SHP77 (cell line): Measurements from ENCODE around the gene SMOC1.

Experiments used
- DNase-seq, 2 experiments: peaks; one replicate each; lab custom pipeline; 2025; lab: John Stamatoyannopoulos, UW

The SMOC1 gene

DNA sequence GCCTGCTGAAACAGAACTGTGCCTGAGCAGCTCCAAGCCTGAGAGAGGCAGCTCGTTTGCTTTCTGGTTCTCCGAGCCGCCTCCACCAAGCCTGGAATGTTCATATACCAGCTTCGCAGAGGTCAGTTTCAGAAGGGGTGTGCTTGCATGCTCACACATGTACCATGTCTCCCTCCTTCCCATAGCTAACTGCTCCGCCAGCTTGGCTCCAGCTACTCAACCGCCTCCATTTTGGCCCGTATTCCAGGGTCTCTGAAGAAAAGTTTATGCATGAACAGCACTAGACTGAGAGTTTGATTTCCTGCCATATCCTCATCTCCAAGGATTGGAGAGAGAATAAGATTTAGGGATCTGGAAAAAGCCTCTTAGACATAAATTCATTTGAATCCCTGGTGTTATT, 103.7 kb downstream of the SMOC1 start:
- no peak for DNase-seq

DNA sequence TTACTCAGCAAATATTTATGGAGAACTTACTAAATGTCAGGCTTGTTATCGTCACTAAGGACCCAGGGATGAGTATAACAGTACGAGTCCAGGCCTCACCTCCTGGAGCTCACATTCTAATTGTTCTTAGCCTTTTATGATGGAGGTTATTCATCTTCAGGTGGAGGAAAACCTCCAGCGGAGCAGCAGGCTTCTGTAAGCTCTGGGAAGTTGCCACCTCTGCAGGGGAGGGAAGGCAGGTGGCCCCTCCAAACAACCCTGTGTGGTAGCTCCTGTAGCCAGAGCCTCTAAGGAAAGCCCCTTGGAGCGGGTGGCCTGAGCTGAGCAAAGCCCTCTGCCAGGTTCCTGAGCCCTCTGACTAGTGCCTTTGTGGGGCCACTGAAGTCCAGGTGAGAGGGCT, 104.1 kb downstream of the SMOC1 start:
- DNase-seq: no peak

DNA sequence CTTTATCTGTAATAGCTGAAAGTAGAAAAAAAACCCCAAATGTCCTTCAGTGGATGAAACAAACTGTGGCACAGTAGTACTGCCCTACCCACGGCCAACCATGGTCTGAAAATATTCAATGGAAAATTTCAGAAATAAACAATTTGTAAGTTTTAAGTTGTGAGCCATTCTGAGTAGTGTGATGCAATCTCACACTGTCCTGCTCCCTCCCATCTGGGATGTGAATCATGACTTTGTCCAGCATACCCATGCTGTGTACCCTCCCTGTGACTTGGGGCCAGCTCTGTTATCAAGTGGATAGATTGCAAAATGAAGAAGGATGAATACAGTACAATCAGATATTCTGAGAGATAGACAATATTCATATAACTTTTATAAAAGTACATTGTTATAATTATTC, 106.2 kb downstream of the SMOC1 start:
- no peak for DNase-seq

DNA sequence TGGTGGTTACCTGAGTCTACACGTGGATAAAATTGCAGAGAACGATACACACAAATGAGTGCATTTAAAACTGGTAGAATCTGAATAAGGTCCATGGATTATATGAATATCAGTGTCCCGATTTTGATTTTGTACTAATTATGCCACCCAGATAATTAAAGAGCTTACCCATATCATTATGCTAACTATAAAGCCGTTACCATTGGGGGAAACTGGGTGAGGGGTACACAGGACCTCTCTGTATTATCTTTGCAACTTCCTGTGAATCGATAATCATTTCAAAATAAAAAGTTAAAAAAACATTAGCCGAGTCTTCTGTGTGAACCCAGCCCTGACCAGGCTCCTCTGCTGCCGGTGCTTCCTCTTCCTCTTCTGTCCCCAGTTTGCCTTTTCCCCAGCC, 107.1 kb downstream of the SMOC1 start:
- no peak for DNase-seq

DNA sequence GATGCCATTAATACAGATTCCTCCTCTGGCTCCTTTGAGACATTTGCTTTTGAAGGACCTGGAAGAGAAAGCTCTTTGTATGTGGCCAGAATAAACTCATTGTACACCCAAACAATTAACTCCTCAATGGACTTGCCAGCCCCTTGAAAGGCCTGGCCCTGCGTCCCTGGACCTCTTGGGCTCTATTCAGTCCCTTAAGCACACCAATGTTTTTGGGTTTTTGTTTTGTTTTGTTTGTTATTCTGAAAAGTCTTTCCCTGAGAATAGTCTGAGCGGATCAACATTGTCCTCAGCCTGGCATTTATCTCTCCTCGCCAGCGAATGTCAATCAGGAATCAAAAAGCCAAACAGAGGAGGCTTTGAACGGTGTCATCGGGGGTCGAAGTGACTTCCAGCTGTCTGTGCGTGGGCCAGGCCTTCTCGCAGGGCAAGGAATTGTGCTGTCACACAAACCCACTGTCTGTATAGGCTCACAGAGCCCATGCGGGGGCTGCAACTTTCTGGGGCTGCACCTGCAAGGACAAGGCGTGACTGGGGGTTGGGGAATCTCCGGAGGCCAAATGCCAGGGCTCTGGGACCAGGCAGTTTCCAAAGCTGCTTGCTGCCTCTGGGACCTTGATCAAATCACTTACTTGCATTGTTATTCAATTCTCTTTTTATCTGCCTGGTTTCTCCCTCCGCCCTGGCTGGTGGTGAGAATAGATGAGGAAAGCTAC, 108.3 kb downstream of the SMOC1 start:
- no peak for DNase-seq

DNA sequence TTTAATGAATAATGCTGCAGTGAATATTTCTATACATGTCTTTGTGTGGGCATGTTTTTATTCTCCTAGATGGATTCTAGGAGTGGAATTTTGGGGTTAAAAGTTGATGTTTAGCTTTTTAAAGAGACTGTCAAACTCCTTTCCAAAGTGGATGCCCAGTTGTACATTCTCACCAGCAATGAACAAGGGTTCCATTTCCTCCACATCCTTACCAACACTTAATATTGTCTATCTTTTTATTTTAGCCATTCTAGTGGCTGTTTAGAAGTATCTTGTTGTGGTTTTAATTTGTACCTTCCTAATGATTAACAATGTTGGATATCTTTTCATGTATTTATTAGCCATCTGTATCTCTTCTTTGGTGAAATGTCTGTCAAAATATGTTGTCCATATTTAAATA, 109.8 kb downstream of the SMOC1 start:
- DNase-seq: no peak

DNA sequence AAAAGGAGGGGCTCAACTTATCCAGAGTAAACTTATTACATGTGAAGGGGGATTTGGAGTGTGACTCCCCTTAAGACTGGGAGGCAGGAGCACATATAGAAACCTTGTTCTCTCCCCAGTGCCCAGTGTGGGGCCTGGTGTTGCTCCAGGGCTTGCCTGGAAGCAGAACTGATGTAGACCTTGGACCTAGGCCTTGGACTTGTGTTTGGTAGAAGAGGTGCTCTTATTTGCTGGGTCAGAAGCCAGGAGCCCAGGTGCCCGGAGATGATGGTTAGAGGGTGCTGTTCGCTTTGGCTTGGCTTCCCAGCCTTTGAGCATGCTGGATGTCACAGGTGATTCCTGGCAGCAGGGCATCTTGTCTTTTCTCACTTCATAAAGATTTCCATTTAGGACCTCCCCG, 110.4 kb downstream of the SMOC1 start:
- no peak for DNase-seq

DNA sequence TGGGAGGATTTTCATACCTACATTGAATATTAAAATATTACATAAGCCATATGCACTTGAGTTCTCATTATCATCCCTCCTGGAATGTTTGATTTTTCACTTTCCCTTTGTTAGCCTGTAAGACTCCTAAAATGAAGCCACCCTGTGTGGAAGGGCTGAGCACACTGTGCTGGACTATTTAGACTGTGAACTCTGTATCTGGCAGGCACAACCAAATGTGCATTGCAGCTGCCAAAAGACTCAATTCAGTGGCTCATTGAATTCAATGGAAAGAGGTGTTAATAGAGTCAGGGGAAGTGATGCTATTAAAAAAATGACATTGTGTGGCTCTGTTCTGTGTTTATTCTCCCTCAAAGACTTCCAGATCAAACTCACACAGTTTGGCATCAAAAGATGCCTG, 111.1 kb downstream of the SMOC1 start:
- DNase-seq: no peak

DNA sequence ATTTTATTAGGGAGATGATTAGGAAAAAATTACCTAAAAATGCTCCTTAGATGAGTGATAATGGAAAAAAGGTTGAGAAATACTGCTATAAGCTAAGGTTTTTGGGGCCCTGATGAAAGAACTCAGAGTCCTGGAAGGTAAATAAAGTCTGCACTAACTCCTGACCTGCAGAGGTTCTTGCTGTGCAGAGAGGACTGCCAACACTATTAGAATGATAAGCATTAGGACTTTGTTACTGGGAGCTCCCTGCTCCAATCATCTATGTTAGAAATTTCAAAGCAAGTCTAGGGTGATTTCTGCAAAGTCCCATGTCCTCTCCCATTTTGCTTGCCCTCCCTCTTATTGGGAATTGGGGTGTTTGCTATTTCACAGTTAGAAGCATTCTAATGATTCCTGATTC, 112.2 kb downstream of the SMOC1 start:
- no peak for DNase-seq

DNA sequence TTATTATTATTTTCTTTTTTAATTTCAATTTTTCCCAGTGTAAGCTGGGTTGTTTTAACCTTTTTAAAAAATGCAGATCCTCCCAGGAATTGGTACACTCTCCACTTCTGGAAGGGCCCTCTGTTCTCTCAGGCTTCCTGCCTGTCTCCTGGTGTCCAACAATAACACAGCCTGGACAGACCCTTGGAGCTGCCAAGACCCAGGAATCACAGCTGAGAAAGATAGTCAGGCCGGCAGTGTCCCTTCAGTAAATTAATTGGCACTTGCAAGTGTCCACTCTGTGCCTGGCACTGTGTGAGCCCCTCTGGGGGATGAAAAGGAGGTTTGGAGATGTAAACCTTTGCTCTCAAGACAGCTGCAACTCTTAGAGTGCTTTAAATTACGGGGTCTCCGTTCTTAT, 113.3 kb downstream of the SMOC1 start:
- no peak for DNase-seq

DNA sequence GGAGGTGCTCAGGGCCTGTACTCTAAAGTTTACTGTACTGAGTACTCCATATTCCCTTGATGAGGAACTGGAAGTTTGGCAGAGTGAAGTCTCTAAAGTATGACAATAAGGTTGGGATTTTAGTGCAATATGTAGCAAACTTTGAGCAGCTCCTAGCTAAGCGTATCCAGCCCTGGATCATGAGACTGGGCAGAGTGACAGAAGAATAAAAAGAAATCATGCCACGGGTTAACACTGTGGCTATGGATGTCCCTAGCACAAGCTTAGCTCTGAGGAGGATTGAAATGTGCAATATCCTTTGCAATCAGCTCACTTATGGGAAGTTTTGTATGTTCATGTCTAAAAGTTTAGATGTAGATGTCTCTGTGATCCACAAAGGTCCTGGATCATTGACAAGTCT, 114.1 kb downstream of the SMOC1 start:
- DNase-seq: no peak

DNA sequence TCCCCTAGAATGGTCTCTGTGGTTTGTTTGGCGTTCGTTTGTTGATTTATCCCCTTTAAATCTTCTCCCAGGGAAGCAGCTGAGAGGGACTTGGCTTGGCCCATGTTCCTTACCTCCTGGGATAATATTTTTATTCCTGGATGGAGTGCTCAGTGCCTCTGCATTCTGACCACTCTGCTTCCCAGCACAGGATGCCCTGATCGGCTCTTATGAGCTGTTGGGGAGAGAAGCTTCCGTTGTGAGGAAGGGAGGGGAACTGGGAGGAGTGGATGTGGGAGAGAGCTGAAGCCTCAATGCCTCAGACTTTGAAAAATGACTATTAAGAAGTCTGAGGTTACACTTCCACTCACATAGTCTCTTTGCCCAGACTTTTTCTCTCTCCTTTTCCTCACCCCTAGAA, 114.8 kb downstream of the SMOC1 start:
- no peak for DNase-seq

DNA sequence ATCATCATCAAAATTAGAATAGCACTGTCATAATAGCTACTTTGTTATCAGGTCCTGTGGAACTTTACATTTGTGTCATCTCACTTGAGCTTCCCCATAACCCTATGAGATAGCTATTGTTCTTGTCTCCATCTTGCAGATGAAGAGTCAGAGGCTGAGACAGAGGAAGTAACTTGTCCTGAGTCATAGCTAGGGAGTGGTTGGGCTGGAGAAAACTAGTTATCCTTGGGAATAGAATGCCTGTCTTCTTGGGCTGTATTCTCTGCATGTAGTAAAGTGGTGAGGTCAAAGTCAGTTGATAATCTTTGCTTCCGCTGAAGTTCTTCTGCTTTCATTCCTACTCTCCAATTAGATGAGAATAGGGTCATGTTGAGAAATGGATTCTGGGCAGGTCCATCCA, 117.0 kb downstream of the SMOC1 start:
- no peak for DNase-seq

DNA sequence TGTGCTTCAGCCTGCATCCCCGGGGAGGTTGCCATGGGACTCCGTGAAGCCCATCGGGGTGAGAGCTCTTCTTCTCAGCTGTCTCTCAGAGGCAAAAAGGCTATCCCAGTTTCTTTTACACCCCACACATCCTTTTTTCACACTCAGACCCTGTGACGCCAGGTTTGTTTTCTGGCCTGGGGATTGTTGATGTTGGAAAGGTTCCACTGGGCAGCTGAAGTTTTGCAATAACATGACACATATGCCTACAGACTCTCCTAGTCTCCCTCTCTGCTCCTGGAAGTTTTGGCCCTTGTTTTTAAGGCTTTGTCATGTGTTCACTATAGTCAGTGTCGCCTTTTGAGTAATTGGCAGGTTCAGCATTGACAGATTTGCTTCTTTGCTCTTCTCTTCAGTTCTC, 118.6 kb downstream of the SMOC1 start:
- peak; percentile 72 to 81 for DNase-seq

DNA sequence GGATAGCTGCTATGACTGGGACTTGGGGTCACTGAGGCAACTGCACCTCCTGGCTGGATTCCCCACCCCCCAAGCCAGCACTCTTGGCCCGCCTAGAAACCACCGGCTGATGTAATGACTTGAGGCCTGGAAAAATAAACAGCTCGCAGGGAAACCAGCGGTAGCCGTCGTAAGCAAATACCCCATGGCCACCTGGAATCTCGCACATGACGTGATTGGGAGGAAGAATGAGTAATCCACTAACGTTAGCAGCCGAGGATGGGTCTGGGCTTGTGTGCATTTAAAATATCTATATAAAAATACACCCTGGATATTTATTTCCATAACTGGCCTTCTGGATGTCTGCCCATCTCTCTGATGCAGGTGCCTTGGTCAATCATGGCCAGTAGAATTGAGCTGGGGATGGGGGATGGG, 120.1 kb downstream of the SMOC1 start:
- peak; percentile 97 to 98 for DNase-seq

DNA sequence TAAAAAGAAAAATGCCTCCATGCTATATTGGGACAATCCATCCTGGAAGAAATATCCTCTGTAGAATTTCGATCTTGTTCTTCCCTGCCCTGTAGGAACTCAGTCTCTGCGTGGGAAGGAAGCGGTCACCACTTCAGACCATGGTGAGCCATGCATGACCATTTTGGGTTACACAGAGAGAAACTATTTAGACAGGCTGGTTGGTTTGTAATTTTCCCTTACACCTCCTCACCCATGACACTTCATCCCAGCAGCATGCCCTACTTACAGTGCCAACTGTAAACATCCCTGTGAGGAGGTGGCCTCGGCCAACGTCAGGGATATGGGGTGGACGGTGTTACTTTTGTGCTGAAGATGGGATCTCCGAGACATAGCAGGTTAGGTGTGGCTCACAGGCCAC, 121.4 kb downstream of the SMOC1 start:
- no peak for DNase-seq

DNA sequence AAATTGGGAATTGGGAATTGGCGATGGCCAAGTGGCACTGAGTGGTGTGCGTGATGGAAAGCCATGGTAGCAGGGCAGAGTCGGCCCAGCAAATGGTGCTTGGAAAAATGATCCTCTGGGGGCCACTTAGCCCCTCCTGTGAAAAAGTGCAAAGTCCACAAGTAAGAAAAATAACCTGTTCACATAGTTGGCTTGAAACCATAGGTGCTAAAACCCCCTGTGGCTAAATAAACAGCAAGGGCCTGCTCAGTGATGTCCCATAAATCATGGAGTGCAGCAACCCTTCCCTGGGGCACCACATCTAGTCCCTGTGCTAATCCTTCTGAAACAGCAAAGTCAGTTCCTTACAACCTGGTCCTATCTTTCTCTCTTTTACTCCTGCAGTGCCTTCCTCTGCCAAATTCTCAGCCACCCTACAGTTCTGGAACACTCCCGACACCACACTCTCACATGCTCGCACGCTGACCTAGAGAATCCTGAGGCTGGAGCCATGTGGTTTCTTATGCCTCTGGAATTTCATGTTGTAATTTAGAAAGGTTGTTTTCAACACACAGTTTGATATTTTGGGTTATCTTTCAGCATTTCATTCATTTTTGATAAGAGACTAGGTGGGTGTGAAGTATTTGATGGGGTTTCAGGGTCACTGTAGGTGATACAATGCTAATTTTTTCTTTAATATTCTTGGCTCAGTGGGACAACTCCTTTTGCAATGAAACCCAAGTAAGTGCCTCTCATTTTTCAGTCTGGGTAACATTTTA, 123.6 kb downstream of the SMOC1 start:
- no peak for DNase-seq

DNA sequence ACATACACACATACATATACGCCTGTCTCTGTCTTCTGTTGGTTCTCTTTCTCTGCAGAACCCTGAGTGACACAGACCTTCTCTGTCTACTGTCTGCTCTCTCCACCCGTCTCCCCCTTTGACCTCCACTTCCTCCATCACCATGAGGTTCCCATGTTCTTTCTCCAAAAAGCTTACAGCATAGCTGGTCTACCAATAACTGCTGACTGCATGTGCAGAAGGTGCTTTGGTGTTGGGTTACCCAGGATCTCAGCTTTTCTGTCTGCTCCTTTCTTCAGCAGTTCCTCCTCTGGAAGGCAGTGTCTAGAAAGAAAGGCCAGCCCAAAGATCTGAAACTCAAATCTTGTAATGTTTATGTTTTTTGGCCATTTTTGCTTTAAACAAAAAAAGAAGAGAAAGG, 125.6 kb downstream of the SMOC1 start:
- DNase-seq: no peak

DNA sequence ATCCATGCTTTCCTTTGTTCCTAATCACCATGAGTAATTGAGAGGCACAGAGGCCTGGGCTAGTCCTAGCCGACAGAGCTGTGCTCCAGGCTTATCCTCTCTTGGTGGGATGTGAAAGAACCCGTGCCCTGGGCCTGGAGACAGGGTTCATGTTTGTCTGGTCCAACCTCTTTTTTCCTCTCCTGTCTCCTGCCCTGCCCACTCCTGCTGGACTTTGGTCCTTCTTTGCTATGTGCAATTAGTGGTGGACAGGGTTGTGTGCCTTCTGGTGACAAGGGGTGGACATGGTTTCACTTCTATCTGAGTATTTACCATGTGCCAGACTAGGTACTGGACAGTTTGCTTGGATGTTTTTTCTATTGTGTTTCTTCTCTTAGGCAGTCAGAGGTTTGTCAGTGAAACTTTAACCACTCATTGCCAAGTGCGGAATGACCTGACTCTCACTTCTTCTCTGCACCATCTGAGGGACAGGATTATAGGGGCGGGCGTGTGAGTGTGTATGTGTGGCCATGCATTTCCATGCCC, 126.1 kb downstream of the SMOC1 start:
- DNase-seq: no peak

DNA sequence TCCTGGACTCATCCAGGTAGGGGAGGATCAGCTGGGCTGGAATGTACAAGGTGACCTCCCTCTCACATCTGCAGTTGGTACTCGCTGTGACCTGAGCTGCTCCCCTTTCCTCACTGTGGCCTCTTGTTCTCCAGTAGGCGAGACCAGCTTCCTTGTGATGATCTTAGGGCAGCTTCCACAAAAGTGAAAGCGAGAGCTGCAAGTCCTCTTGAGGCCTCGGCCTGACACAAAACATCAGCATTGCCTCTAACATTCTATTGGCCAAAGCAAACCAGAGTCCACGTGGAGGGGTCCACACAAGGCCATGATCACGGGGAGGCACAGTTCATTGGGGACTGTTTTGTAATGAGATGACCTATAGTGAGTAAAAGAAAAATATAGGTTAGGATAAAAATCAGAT, 127.5 kb downstream of the SMOC1 start:
- no peak for DNase-seq

DNA sequence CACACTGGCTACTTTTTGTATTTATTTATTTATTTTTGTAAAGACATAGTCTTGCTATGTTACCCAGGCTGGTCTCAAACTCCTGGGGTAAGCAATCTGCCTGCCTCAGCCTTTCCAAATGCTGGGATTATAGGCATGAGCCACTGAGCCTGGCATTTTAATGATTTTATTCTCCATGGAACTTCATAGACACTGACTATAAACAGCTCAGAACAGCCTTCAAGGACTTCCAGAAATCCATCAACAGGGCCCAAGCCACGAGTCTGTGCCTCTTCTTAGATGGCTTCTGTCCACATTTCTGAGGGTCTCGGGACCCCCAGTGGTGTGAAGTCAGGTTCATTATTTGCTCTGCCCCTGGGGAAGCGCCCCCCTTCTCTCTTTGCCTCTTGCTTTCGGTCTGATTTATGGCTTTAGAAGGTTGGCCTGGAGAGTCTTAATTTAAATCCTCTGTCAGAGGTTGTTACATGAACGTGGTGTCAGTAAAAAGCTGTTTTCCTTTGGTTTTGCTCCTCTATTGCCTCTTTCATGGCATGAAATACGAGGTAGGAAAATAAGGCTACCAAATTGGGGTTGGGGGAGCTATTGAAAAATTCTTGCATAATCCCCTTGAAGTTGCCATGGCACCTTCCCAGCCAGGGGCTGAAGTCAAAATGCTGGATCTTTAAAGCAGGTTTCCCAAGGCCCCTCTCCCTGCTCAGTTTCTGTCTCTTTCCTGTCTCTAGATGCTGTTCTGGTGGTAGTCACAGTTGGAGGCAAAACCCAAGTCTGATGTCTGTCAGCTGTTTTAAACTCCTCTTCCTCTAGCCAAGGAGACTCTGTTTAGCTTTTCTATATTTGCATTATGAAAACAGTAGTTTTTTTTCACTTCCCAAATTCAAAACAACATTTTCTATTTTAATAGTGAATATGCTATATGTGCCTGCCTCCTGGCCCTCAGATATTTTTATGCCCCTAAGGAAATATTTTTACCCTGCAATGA, 129.4 kb downstream of the SMOC1 start:
- no peak for DNase-seq

DNA sequence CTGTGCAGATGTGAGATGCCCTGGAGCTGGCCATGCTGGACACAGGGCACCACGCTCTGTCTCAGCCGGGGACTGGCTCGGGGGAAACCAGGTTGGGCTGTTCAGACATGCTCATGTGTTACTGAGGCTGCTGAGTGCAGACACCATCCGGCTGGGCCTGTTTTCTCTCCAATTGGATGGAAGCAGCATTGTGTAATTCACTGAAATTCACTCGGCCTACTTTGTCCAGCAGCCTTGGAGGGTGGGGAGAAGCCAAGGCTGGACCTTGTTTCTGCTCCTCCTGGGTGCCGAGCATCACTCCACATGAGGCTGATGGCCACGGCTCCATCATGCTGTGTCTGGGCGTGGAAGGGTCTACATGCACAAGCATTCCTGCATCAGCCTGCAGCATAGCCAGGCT, 130.7 kb downstream of the SMOC1 start:
- no peak for DNase-seq
